GM21515 (cell line): Measurements from ENCODE around the gene KTN1.

Experiments
- ATAC-seq: cut with Tn5 transposase; IDR thresholded peaks from one replicate; pipeline ENCODE4 v1.9.1; 2021; ENCODE audit not compliant: unreplicated experiment

The KTN1 gene

GRCh38 chr14:55706893-55707292, 126.9 kb downstream of the KTN1 start:
- ATAC-seq, result no peak

- no peak for ATAC-seq
Measured at GRCh38 chr14:55707365-55707804, 127.4 kb downstream of the KTN1 start.

- no peak for ATAC-seq
Measured at GRCh38 chr14:55710506-55711041, 130.6 kb downstream of the KTN1 start.

GRCh38 chr14:55711175-55711811, 131.3 kb downstream of the KTN1 start:
- ATAC-seq, result no peak

- ATAC-seq, result no peak
Measured at GRCh38 chr14:55712491-55712890, 132.5 kb downstream of the KTN1 start.

- ATAC-seq, result no peak
Measured at GRCh38 chr14:55713486-55713885, 133.5 kb downstream of the KTN1 start.

- ATAC-seq, result peak; percentile 85
Measured at GRCh38 chr14:55715889-55716288, 135.9 kb downstream of the KTN1 start.

GRCh38 chr14:55717621-55718020, 137.6 kb downstream of the KTN1 start:
- no peak for ATAC-seq

GRCh38 chr14:55718551-55718950, 138.5 kb downstream of the KTN1 start:
- no peak for ATAC-seq

- ATAC-seq, result no peak
Measured at GRCh38 chr14:55720796-55721195, 140.8 kb downstream of the KTN1 start.

- no peak for ATAC-seq
Measured at GRCh38 chr14:55721353-55721752, 141.3 kb downstream of the KTN1 start.

- ATAC-seq, result no peak
Measured at GRCh38 chr14:55722054-55722453, 142.0 kb downstream of the KTN1 start.

GRCh38 chr14:55724736-55725135, 144.7 kb downstream of the KTN1 start:
- ATAC-seq, result no peak

- ATAC-seq, result no peak
Measured at GRCh38 chr14:55730592-55731310, 150.7 kb downstream of the KTN1 start.

- no peak for ATAC-seq
Measured at GRCh38 chr14:55731311-55731872, 151.4 kb downstream of the KTN1 start.

GRCh38 chr14:55731881-55732498, 152.0 kb downstream of the KTN1 start:
- no peak for ATAC-seq

GRCh38 chr14:55733599-55733998, 153.6 kb downstream of the KTN1 start:
- no peak for ATAC-seq
